ENCODE data around the gene VAMP7.
"Not testable (repeated sequence)": the region's sequence is repeated elsewhere in the genome, so short reads cannot be mapped to it uniquely, and the experiment has no call there.

VAMP7 gene

GRCh38 chrX:155985208-155985607 lies 104.1 kb downstream of the VAMP7 start:
- TF ChIP-seq CTCF (IDR thresholded peaks at IDR 0.05) = no peak
- no peak for DNase-seq
- H3K9me3 Mint-ChIP-seq = peaks cover 41% of the 10 kb centered on the region
- H3K27me3 Mint-ChIP-seq (ENCODE audit: low read depth, poor library complexity) = no peaks in the 10 kb centered on the region
- no peaks in the 10 kb centered on the region for H3K36me3 Mint-ChIP-seq (ENCODE audit: low read depth)
- H3K4me3 Mint-ChIP-seq = no peak overlapping the region
- no peak overlapping the region for H3K27ac Mint-ChIP-seq
- H3K4me1 Mint-ChIP-seq = no peaks in the 10 kb centered on the region

GRCh38 chrX:155986995-155987394 lies 105.8 kb downstream of the VAMP7 start:
- not testable (repeated sequence) for H3K27ac Mint-ChIP-seq; H3K27me3 Mint-ChIP-seq (ENCODE audit: low read depth, poor library complexity); H3K36me3 Mint-ChIP-seq (ENCODE audit: low read depth); DNase-seq; H3K4me1 Mint-ChIP-seq; H3K4me3 Mint-ChIP-seq
- peaks cover 42% of the 10 kb centered on the region for H3K9me3 Mint-ChIP-seq

DNA sequence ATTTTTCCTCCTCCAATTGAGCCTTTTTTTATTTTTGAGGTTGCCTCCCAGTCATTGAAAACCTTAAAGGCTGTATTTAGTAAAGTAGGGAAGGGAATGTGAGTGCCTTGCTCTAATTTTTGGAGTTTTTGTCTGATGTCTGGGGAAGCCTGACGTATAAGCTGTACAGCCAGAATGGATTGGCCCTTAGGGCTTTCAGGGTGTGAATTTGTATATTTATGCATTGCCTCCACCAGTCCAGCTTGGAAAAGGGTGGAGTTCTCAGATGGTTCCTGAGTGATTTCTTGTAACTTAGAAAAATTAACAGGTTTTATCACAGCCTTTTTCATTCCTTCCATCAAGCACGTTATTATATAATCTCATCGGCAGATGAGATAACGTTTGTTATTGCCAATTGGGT lies 107.7 kb downstream of the VAMP7 start:
- peaks cover 47% of the 10 kb centered on the region for H3K9me3 Mint-ChIP-seq
- TF ChIP-seq CTCF (IDR thresholded peaks at IDR 0.05) = no peak
- no peak overlapping the region for H3K4me3 Mint-ChIP-seq
- H3K27me3 Mint-ChIP-seq (ENCODE audit: low read depth, poor library complexity) = peaks cover 3% of the 10 kb centered on the region
- H3K4me1 Mint-ChIP-seq = no peaks in the 10 kb centered on the region
- no peaks in the 10 kb centered on the region for H3K36me3 Mint-ChIP-seq (ENCODE audit: low read depth)
- H3K27ac Mint-ChIP-seq = no peak overlapping the region
- DNase-seq = no peak

Measured in nephron progenitor cell (in vitro differentiated cells).